Activated naive CD4-positive, alpha-beta T cell treated with anti-CD3 and anti-CD28 coated beads, Interleukin-2, amount 10 ng/mL, durations not matched to agents 7 days and 5 days (primary cell): ENCODE results near the gene PDZD2.
"Not testable (repeated sequence)": the region's sequence is repeated elsewhere in the genome, so short reads cannot be mapped to it uniquely, and the experiment has no call there.

Experiments
- CTCF ChIA-PET: fragments of 350-600 bp; sonication (Branson Sonifier 250); formaldehyde crosslinking; loops from one replicate; lab custom pipeline; 2021; ENCODE audit warnings: antibody characterized with exemption; lab: Charles Lee
- DNase-seq: peaks from one replicate; pipeline ENCODE4 v3.0.0-alpha.2; 2020
- H3K27ac Mint-ChIP-seq: one replicate; pipeline ENCODE4 v1.8.0; 2021; ENCODE audit warnings: mild to moderate bottlenecking, moderate library complexity, mixed read lengths
- H3K27me3 Mint-ChIP-seq: one replicate; pipeline ENCODE4 v1.8.0; 2021; ENCODE audit warnings: mild to moderate bottlenecking, mixed read lengths
- H3K36me3 Mint-ChIP-seq: one replicate; pipeline ENCODE4 v1.8.0; 2021; ENCODE audit warnings: mixed read lengths
- H3K4me1 Mint-ChIP-seq: one replicate; pipeline ENCODE4 v1.8.0; 2021; ENCODE audit warnings: mixed read lengths
- H3K4me3 Mint-ChIP-seq: one replicate; pipeline ENCODE4 v1.8.0; 2021; ENCODE audit warnings: mild to moderate bottlenecking, moderate library complexity, mixed read lengths
- H3K9me3 Mint-ChIP-seq: one replicate; pipeline ENCODE4 v1.8.0; 2021; ENCODE audit warnings: mixed read lengths

Gene PDZD2

GRCh38 chr5:32080565-32080964 lies 441.6 kb downstream of the PDZD2 start:
- H3K4me1 Mint-ChIP-seq, H3K4me3 Mint-ChIP-seq, H3K36me3 Mint-ChIP-seq, CTCF ChIA-PET, H3K9me3 Mint-ChIP-seq, DNase-seq, H3K27ac Mint-ChIP-seq, H3K27me3 Mint-ChIP-seq: not testable (repeated sequence)

GRCh38 chr5:32082701-32083100 lies 443.8 kb downstream of the PDZD2 start:
- DNase-seq, result no peak
- Mint-ChIP-seq H3K27me3 (no peaks in the 10 kb centered on the region), H3K9me3 (no peaks in the 10 kb centered on the region), H3K27ac (no peak overlapping the region), H3K4me1 (no peaks in the 10 kb centered on the region), H3K4me3 (no peak overlapping the region), H3K36me3 (no peaks in the 10 kb centered on the region)
- CTCF ChIA-PET, result interaction anchor here (0.6 kb wide), 1 partner anchor 19 kb away, joined by 3 read pairs; no protein-coding TSS in a partner anchor

GRCh38 chr5:32083981-32084430 lies 445.1 kb downstream of the PDZD2 start:
- CTCF ChIA-PET, result interaction anchor here (0.7 to 1.4 kb wide), 2 partner anchors 9 to 260 kb away, joined by 3 to 9 read pairs; no protein-coding TSS in a partner anchor

GRCh38 chr5:32087086-32088082 lies 448.5 kb downstream of the PDZD2 start:
- H3K27ac Mint-ChIP-seq, result no peak overlapping the region
- H3K4me3 Mint-ChIP-seq, result no peak overlapping the region

More at GRCh38 chr5:32083981-32084430, 445.1 kb downstream of the PDZD2 start:
- Mint-ChIP-seq H3K4me1 (no peaks in the 10 kb centered on the region), H3K9me3 (no peaks in the 10 kb centered on the region), H3K27ac (no peak overlapping the region), H3K36me3 (no peaks in the 10 kb centered on the region), H3K4me3 (no peak overlapping the region), H3K27me3 (no peaks in the 10 kb centered on the region)
- no peak for DNase-seq

GRCh38 chr5:32088214-32088613 lies 449.3 kb downstream of the PDZD2 start:
- Mint-ChIP-seq H3K27ac (no peak overlapping the region), H3K27me3 (no peaks in the 10 kb centered on the region), H3K36me3 (no peaks in the 10 kb centered on the region), H3K9me3 (no peaks in the 10 kb centered on the region), H3K4me3 (no peak overlapping the region), H3K4me1 (no peaks in the 10 kb centered on the region)
- CTCF ChIA-PET, result interaction anchor here (1.1 to 1.3 kb wide), 2 partner anchors 12 to 262 kb away, joined by 4 read pairs; no protein-coding TSS in a partner anchor
- no peak for DNase-seq

More at GRCh38 chr5:32087086-32088082, 448.5 kb downstream of the PDZD2 start:
- H3K4me1 Mint-ChIP-seq, result no peaks in the 10 kb centered on the region
- H3K36me3 Mint-ChIP-seq, result no peaks in the 10 kb centered on the region
- CTCF ChIA-PET, result interaction anchor here (1.3 kb wide), 1 partner anchor 11 kb away, joined by 4 read pairs; no protein-coding TSS in a partner anchor
- no peak for DNase-seq
- H3K9me3 Mint-ChIP-seq, result no peaks in the 10 kb centered on the region
- no peaks in the 10 kb centered on the region for H3K27me3 Mint-ChIP-seq

- H3K4me3 Mint-ChIP-seq, result no peak overlapping the region
- H3K27ac Mint-ChIP-seq, result no peak overlapping the region
- no peaks in the 10 kb centered on the region for H3K9me3 Mint-ChIP-seq
- no peak for DNase-seq
- H3K4me1 Mint-ChIP-seq, result no peaks in the 10 kb centered on the region
- no peaks in the 10 kb centered on the region for H3K36me3 Mint-ChIP-seq
- CTCF ChIA-PET, result interaction anchor here (1.1 kb wide), 1 partner anchor 264 kb away, joined by 4 read pairs; no protein-coding TSS in a partner anchor
- no peaks in the 10 kb centered on the region for H3K27me3 Mint-ChIP-seq
Observed at GRCh38 chr5:32089146-32090000, 450.4 kb downstream of the PDZD2 start.

- Mint-ChIP-seq H3K27me3 (no peaks in the 10 kb centered on the region), H3K4me1 (no peaks in the 10 kb centered on the region), H3K4me3 (no peak overlapping the region), H3K9me3 (no peaks in the 10 kb centered on the region), H3K27ac (no peak overlapping the region), H3K36me3 (no peaks in the 10 kb centered on the region)
- DNase-seq, result no peak
- CTCF ChIA-PET, result no interaction called here
Observed at GRCh38 chr5:32090026-32090754, 451.3 kb downstream of the PDZD2 start.

- no peaks in the 10 kb centered on the region for H3K36me3 Mint-ChIP-seq
- H3K4me1 Mint-ChIP-seq, result no peaks in the 10 kb centered on the region
- CTCF ChIA-PET, result no interaction called here
- no peaks in the 10 kb centered on the region for H3K9me3 Mint-ChIP-seq
- no peak overlapping the region for H3K27ac Mint-ChIP-seq
- no peaks in the 10 kb centered on the region for H3K27me3 Mint-ChIP-seq
- DNase-seq, result no peak
- H3K4me3 Mint-ChIP-seq, result no peak overlapping the region
Observed at GRCh38 chr5:32090755-32091128, 451.8 kb downstream of the PDZD2 start.

- peak; percentile 73 for DNase-seq
- Mint-ChIP-seq H3K27ac (no peak overlapping the region), H3K36me3 (no peaks in the 10 kb centered on the region), H3K27me3 (no peaks in the 10 kb centered on the region), H3K4me3 (no peak overlapping the region), H3K9me3 (no peaks in the 10 kb centered on the region), H3K4me1 (no peaks in the 10 kb centered on the region)
- CTCF ChIA-PET, result interaction anchor here (0.6 to 2.1 kb wide), 21 partner anchors 9 to 574 kb away, joined by 3 to 18 read pairs (median 4); no protein-coding TSS in a partner anchor
Observed at GRCh38 chr5:32092938-32093812, 454.2 kb downstream of the PDZD2 start.

- Mint-ChIP-seq H3K4me3 (no peak overlapping the region), H3K27ac (no peak overlapping the region), H3K27me3 (no peaks in the 10 kb centered on the region), H3K4me1 (no peaks in the 10 kb centered on the region), H3K36me3 (peaks cover 3% of the 10 kb centered on the region), H3K9me3 (no peaks in the 10 kb centered on the region)
- CTCF ChIA-PET, result no interaction called here
- DNase-seq, result no peak
Observed at GRCh38 chr5:32094691-32095090, 455.8 kb downstream of the PDZD2 start.

GRCh38 chr5:32095261-32095671 lies 456.3 kb downstream of the PDZD2 start:
- CTCF ChIA-PET, result interaction anchor here (0.6 to 1.8 kb wide), 2 partner anchors 107 to 270 kb away, joined by 3 to 6 read pairs; no protein-coding TSS in a partner anchor
- Mint-ChIP-seq H3K27me3 (no peaks in the 10 kb centered on the region), H3K36me3 (peaks cover 3% of the 10 kb centered on the region), H3K27ac (no peak overlapping the region), H3K4me1 (no peaks in the 10 kb centered on the region), H3K9me3 (no peaks in the 10 kb centered on the region), H3K4me3 (no peak overlapping the region)
- DNase-seq, result no peak

GRCh38 chr5:32096891-32097595 lies 458.1 kb downstream of the PDZD2 start:
- Mint-ChIP-seq H3K36me3 (peaks cover 8% of the 10 kb centered on the region), H3K27ac (no peak overlapping the region), H3K4me3 (no peak overlapping the region), H3K4me1 (no peaks in the 10 kb centered on the region), H3K27me3 (no peaks in the 10 kb centered on the region), H3K9me3 (no peaks in the 10 kb centered on the region)
- CTCF ChIA-PET, result interaction anchor here (1.8 kb wide), 1 partner anchor 272 kb away, joined by 6 read pairs; no protein-coding TSS in a partner anchor
- DNase-seq, result no peak
